ENCODE data around the gene DNMT1. TPM values are rescaled to one million over a fixed set of nuclear protein-coding genes. Genes with fewer than 3 reads are reported as not detected.

The DNMT1 gene
- polyA plus RNA-seq, 12 donors: 47.3 to 145 (median 82.2) TPM; not detected in 1

DNA sequence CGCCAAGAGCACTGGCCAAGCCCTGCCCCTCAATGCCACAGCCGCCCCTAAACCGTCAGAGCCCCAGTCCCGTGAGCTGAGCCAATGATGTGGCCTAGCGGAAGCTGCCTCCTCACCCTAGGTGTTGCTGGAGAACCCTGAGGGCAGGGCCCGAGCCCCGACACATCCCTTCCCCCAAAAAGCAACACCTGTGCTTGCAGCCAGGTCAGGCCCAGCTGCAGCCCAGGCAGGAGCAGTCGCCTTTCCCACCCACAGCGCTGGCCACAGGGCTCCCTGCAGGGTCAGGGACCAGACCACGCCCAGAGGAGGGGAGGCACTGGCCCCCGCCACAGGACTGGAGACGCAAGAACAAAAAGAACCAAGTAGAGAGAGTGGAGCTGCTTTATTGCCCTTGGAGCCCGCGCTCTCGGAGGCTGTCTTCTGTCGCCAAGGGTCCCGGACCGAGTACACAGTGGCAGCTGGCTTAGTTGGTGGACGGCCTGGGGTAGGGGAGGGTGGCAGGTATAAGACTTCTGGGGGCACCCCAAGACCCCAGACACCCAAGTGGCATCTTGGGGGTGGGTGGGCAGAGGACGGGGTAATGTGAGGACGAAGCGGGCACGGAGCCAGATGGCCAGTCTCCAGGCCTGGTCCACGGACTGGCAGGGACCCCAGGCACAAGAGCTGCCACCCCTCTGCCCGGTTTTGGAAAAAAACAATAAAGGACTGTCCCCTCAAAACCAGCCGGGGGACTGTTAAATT lies 79.9 kb downstream of the DNMT1 start:
- DNase-seq: no peak

- no peak for DNase-seq
These were observed 80.6 kb downstream of the DNMT1 start for GRCh38 chr19:10113964-10114650.

DNA sequence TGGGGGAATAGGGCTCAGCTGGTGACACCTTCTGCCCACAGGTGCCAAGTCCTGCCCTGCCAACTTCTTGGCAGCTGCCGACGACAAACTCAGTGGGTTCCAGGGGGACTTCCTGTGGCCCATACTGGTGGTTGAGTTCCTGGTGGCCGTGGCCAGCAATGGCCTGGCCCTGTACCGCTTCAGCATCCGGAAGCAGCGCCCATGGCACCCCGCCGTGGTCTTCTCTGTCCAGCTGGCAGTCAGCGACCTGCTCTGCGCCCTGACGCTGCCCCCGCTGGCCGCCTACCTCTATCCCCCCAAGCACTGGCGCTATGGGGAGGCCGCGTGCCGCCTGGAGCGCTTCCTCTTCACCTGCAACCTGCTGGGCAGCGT lies 81.2 kb downstream of the DNMT1 start:
- DNase-seq: no peak

DNA sequence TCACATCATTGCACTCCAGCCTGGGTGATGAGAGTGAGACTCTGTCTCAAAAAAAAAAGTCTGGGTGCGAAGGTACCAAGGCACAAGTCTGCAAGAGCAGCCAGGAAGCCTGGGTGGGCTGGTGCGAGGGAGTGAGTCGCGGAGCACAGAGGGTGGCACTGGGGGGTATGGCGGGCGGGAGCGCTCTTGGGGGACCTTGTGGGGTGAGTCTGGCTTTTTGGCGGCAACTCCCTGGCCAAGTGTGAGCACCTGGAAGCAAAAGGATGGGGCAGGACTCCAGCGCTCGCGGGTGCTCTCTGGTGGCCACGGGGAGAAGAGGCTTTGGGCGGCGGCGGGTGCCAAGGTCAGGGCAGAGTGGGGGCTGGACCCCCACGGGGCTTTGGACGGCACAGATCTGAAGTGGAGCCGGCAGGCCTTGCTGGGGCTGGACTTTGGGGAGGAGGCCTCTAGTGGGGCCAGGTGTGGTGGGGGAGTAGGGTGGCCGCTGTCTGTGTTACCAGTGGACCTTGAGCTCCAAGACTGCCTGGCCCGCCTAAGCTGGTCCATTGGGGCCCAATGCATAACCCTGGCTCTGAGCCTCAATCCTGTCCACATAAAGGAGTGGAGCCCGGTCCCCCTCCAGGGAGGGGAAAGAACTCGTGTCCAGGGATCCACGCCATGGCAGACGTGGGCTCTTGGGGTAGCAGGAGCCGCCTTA lies 81.7 kb downstream of the DNMT1 start:
- no peak for DNase-seq

DNA sequence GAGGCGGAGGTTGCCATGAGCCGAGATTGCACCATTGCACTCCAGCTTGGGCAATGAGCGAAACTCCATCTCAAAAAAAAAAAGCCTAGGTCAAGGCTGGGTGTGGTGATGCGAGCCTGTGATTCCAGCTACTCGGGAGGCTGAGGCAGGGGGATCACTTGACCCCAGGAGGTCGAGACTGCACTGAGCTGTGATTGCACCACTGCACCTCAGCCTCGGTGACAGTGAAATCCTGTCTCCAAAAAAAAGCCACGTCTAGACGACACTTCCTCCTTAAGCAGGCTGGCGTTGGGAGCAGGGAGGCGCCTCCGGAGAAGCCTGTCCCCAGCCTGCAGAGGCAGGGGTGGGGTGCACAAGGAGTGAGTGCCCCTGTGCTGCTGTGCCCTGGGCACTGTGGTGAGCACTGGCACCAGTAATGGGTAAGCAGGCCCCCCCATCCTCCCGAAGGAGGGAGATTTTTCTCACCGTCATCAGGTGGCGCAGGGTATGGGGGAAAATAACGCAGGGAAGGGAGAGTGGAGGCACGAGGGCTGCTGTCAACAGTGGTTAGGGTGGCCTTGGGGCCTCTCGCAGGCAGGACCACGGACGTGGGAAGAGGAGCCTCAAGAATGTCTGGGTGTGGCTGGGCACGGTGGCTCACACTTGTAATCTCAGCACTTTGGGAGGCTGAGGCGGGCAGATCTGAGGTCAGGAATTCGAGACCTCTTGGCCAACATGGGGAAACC lies 82.6 kb downstream of the DNMT1 start:
- no peak for DNase-seq

GRCh38 chr19:10111405-10111811 lies 83.3 kb downstream of the DNMT1 start, which contains the start of gene P2RY11:
Gene P2RY11, plus strand, starts transcription at chr19:10111693. Its CDS starts 29 bp downstream, at chr19:10111722.
- DNase-seq: no peak

- DNase-seq: no peak
These were observed 83.8 kb downstream of the DNMT1 start for GRCh38 chr19:10110972-10111317.

DNA sequence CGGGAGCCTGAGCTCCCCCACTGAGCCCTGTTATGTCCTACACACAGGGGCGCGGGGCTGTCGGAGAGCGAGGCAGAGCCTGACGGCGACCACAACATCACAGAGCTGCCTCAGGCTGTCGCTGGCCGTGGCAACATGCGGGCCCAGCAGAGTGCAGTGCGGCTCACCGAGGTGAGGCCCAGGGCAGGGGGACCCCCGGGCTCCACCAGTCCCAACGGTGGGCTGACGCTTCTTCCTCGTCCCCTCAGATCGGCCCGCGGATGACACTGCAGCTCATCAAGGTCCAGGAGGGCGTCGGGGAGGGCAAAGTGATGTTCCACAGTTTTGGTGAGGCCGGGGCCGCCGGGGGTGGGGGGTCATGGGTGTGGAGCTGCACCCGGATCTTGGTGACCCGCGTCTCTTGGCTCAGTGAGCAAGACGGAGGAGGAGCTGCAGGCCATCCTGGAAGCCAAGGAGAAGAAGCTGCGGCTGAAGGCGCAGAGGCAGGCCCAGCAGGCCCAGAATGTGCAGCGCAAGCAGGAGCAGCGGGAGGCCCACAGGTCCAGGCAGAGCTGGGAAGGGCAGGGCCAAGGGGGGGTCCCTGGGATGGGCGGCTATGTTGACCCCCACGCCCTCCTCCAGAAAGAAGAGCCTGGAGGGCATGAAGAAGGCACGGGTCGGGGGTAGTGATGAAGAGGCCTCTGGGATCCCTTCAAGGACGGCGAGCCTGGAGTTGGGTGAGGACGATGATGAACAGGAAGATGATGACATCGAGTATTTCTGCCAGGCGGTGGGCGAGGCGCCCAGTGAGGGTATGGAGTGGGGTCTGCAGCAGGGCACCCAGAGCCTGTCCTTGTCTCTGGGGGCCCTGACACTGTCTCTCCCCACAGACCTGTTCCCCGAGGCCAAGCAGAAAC lies 84.4 kb downstream of the DNMT1 start:
- DNase-seq: no peak

GRCh38 chr19:10109528-10109927 lies 85.2 kb downstream of the DNMT1 start:
- DNase-seq: no peak

DNA sequence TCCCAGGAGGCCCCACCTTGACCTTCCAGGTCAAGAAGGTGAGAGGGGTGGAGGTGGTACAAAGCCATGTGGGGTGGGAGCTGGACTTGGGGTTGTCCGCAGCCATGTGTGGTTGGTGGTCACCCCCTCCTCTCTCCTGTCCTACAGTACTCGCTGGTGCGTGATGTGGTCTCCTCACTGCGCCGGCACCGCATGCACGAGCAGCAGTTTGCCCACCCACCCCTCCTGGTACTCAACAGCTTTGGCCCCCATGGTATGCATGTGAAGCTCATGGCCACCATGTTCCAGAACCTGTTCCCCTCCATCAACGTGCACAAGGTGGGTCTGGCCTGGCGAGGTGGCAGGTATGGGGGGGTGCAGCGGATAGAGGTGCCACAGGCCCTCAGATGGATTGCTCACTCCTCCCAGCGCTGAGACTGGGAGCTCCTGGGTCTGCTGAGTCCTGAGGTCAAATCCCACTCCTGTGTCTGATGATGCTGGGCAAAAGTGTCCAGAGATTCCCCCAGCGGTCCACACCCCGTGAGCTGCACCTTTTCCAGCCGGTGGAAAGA lies 86.9 kb downstream of the DNMT1 start:
- no peak for DNase-seq

- no peak for DNase-seq
These were observed 87.5 kb downstream of the DNMT1 start for GRCh38 chr19:10107254-10107653.

- peak; percentile 99 for DNase-seq
These were observed 88.4 kb downstream of the DNMT1 start, which contains the start of gene PPAN for GRCh38 chr19:10106100-10106936. Gene PPAN, plus strand, starts transcription at chr19:10106362. Its CDS starts 33 bp downstream, at chr19:10106395.

DNA sequence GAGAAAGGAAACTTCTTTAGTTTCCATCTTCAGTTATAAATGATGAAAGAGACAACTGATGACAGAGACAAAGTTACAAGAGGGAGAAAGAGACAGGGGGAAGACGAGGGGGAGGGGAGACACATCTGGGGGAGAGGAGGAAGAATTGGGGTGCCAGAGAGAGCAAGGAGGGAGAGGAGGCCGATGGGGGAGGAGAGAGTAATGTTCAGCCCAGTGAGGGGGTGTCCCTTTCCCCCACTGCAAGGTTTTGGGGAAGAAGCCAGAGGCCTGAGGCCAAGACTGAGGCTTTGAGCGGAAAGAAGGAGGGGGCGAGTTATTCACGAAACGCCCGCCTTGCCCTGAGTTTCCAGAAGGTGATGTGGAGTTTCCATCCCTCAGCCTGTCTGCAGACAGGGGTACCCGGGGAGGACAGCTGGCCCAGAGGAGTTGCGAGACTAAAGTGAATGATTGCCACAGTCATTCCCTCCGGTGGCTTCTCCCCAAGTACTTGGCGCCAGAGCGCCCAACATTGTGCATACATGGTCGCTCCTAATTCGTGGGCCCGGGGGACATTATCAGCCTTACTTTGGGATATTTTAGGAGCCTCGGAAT lies 89.1 kb downstream of the DNMT1 start:
- DNase-seq: peak; percentile 76

DNA sequence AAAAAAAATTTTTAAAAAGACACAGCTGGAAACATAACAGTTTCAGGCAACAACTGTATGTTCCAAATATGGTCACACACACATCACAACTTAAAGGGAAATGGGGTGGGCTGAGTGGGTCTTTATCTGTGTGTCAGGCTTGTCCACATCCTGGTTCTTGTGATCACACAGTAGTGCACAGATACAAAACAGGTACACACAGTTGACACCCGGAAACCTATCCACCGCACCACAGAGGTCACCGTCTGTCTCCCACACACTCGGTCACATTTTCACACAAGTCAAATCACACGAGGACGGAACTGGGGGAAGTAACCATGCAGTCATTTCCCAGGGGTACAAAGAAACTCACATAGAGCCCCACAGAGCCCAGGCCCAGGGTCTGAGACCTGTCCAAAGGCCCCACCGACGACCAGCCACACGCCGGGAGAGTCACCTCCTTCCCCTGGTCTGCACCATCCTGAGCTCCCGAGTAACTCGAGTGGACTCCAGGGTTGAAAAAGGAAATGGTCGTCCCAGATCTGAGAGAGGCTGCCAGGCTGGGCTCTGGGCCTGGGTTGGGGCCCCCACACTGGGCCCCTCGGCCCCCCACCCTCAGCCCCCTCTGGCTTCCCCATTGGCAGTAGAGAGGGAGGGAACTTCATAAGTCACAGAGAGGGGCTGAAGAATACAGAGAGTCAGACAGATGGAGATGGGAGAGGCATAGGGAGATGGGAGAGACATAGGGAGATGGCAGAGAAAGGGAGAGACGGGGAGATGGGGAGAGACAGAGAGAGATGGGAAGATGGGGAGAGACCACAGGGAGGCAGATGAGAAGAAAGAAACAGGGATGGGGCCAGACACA lies 89.9 kb downstream of the DNMT1 start:
- no peak for DNase-seq

DNA sequence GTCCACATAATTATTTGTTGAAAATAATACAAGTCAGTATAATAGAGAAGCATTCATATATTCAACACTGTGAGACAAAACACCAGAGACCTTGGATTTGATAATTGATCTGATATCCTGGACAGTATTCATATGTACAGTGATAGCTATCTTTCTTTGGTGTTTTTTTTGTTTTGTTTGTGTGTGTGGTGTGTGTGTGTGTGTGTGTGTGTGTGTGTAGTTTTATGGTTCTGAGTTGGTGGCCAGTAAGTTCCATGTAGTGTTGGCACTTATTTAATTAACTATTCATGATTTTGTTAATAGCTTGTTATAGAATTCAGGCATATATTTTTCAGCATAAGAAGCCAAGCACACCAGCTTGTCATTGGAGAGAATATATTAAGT lies 90.6 kb downstream of the DNMT1 start:
- no peak for DNase-seq

DNA sequence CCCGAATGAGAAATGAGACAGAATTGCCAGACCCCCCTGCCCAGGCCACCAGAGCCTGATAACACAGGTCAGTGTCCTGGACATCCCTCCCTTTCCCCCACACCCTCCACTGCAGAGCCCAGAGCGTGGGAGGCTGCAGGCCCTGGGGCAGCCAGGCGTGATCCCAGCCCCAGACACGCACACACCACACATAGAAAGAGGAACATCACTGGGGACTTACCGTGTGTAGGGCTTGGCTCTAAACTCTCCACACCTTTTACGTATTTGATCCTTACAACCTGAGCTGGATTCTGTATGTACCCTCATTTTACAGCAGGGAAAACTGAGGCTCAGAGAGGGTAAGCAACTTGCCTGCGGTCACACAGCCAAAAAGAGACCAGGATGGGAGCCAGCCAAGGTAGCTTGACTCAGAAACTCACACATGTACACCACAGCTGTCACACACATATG lies 91.9 kb downstream of the DNMT1 start:
- DNase-seq: no peak

- DNase-seq: no peak
These were observed 94.5 kb downstream of the DNMT1 start for GRCh38 chr19:10100163-10100785.

DNA sequence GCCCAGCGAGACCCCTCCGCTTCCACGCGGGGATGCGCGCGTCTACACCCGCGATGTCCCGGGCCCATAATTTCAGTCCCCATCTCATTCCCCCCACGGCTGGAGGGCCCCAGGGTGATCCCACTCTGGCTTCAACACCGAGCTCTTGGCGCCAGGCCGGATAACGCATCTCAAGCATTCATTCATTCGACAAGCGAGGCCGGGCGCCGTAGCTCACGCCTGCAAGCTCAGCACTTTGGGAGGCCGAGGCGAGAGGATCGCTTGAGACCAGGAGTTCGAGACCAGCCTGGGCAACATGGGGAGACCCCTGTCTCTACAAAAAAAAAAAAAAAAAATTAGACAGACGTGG lies 98.2 kb downstream of the DNMT1 start:
- peak; percentile 47 for DNase-seq
